Tibial artery (tissue), 4 donors: ENCODE measurements around the gene CNTROB.

Experiments used
- DNase-seq, 2 donors: peaks; one replicate each; pipeline ENCODE4 v3.0.0-alpha.2; 2019
- H3K27ac ChIP-seq, 2 donors: fragments of 200-600 bp; sonication (generic) in 1 of 2; 1 replicate in 1 of 2; 2 replicates in 1 of 2; pipeline ENCODE4 v1.5.1; 2018 to 2019; ENCODE audit warnings: mild to moderate bottlenecking in 1 of 2
- H3K27me3 ChIP-seq, 2 donors: fragments of 200-600 bp; sonication (generic) in 1 of 2; one replicate each; pipeline versions ENCODE4 v1.5.1 to v1.6.0; 2016 to 2019
- H3K36me3 ChIP-seq, 3 donors: fragments of 200-600 bp; sonication (generic) in 2 of 3; one replicate each; pipeline ENCODE4 v1.5.1; 2016 to 2019; ENCODE audit warnings: mild to moderate bottlenecking in 2 of 3
- H3K4me1 ChIP-seq, 4 donors: fragments of 200-600 bp; sonication (generic) in 2 of 4; 1 replicate in 3 of 4; 2 replicates in 1 of 4; pipeline ENCODE4 v1.5.1; 2016 to 2019
- H3K4me3 ChIP-seq, 2 donors: fragments of 200-600 bp; sonication (generic) in 1 of 2; 1 replicate in 1 of 2; 2 replicates in 1 of 2; pipeline ENCODE4 v1.5.1; 2018 to 2019; ENCODE audit warnings: mild to moderate bottlenecking in 2 of 2
- H3K9me3 ChIP-seq, 3 donors: fragments of 200-600 bp; sonication (generic) in 1 of 3; one replicate each; pipeline ENCODE4 v1.5.1; 2016 to 2019
- intact Hi-C: fragments of 100-400 bp; cut with DNase I; formaldehyde crosslinking; loops from one replicate; pipeline ENCODE4 v1.15.0; 2023; ENCODE audit warnings: low total_unique reads
- TF ChIP-seq, protein P1 (sequence below), 2 experiments: fragments of 200-600 bp in 1 of 2; fragments of 450-650 bp in 1 of 2; IDR thresholded peaks; one replicate each; pipeline ENCODE4 v1.5.1; 2017 to 2019; ENCODE audit warnings: antibody characterized with exemption in 2 of 2, mild to moderate bottlenecking in 1 of 2, moderate library complexity in 1 of 2

Gene CNTROB

DNA sequence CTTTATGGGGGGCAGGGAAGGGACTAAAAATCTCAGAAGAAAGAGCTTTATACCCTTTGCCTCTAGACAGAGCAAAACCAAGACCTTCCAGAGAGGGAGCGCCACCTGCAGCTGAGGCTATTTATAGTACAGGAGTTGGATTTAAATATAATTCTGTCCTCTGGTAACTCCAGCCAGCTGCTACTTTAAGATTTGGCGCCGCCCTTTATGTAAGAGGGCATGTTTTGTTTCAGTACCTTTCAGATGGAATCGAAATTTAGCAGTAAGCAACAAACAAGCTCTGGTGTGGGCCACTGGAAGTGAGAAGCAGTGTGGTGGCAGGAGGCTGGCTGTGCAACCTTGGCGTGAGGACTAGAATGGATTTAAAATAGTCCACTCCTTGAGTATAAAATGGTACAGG is 65.2 kb downstream of the CNTROB start:
- TF ChIP-seq, protein P1, sequence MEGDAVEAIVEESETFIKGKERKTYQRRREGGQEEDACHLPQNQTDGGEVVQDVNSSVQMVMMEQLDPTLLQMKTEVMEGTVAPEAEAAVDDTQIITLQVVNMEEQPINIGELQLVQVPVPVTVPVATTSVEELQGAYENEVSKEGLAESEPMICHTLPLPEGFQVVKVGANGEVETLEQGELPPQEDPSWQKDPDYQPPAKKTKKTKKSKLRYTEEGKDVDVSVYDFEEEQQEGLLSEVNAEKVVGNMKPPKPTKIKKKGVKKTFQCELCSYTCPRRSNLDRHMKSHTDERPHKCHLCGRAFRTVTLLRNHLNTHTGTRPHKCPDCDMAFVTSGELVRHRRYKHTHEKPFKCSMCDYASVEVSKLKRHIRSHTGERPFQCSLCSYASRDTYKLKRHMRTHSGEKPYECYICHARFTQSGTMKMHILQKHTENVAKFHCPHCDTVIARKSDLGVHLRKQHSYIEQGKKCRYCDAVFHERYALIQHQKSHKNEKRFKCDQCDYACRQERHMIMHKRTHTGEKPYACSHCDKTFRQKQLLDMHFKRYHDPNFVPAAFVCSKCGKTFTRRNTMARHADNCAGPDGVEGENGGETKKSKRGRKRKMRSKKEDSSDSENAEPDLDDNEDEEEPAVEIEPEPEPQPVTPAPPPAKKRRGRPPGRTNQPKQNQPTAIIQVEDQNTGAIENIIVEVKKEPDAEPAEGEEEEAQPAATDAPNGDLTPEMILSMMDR (IDR thresholded peaks at IDR 0.05), result no peak
- intact Hi-C loops, result no loop called here
- Histone ChIP-seq H3K27me3 (peaks cover 0 to 80% of the 10 kb centered on the region in 2 donors), H3K4me1 (peaks cover 0 to 4% (median under 1%) of the 10 kb centered on the region in 4 donors), H3K36me3 (no peaks in the 10 kb centered on the region), H3K27ac (no peak overlapping the region), H3K9me3 (no peaks in the 10 kb centered on the region), H3K4me3 (no peak overlapping the region)
- no peak for DNase-seq
